ENCODE measurements around the gene MRPL37. TPM values are rescaled to one million over a fixed set of nuclear protein-coding genes. Genes with fewer than 3 reads are reported as not detected.

The MRPL37 gene
- total RNA-seq, 3 donors from 2014 or later (not counting 1 experiment from before 2014, with no cell fraction given), result 23.0 to 31.9 (median 28.8) TPM

DNA sequence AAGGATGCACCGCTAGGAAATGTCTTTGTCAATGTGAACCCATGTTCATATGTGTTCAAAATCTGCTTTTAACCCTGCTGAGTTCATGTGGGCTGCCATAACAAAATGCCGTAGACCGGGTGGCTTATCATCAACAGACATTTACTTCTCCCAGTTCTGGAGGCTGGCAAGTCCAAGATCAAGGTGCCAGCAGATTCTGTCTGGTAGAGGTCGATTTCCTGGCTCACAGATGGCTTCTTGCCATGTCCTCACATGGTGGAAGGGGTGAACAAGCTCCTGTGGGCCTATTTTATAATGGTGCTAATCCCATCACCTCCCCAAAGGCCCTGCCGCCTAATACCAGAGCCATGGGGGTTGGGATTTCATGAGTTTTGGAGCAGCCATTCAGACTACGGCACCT is 42.6 kb upstream of the MRPL37 start:
- intact Hi-C loops (cut with micrococcal nuclease), result no loop called here
- no peaks in the 10 kb centered on the region for H3K4me1 Mint-ChIP-seq
- ATAC-seq (no peak), DNase-seq (no peak)
- H3K36me3 Mint-ChIP-seq, result no peaks in the 10 kb centered on the region
- Histone ChIP-seq H3K4me1 (ENCODE audit: control insufficient read depth, insufficient read depth, low read length) (no peaks in the 10 kb centered on the region), H3K27me3 (ENCODE audit: control insufficient read depth, insufficient read depth, low read length) (no peaks in the 10 kb centered on the region), H3K9me3 (ENCODE audit: control insufficient read depth, insufficient read depth, low read length) (no peaks in the 10 kb centered on the region), H3K27ac (ENCODE audit: low read length) (no peak overlapping the region), H3K4me3 (ENCODE audit: low read length) (no peak overlapping the region), H3K36me3 (ENCODE audit: control insufficient read depth, insufficient read depth, low read length) (no peaks in the 10 kb centered on the region)
- no peaks in the 10 kb centered on the region for H3K9me3 Mint-ChIP-seq
- H3K27me3 Mint-ChIP-seq (ENCODE audit: low read depth in 2 of 2), result no peaks in the 10 kb centered on the region
- no peak overlapping the region for H3K27ac Mint-ChIP-seq
- no peak overlapping the region for H3K4me3 Mint-ChIP-seq
- 91% methylated on average over 6 of the region's 6 CpGs for WGBS (ENCODE audit: insufficient coverage)
- TF ChIP-seq, protein P1, sequence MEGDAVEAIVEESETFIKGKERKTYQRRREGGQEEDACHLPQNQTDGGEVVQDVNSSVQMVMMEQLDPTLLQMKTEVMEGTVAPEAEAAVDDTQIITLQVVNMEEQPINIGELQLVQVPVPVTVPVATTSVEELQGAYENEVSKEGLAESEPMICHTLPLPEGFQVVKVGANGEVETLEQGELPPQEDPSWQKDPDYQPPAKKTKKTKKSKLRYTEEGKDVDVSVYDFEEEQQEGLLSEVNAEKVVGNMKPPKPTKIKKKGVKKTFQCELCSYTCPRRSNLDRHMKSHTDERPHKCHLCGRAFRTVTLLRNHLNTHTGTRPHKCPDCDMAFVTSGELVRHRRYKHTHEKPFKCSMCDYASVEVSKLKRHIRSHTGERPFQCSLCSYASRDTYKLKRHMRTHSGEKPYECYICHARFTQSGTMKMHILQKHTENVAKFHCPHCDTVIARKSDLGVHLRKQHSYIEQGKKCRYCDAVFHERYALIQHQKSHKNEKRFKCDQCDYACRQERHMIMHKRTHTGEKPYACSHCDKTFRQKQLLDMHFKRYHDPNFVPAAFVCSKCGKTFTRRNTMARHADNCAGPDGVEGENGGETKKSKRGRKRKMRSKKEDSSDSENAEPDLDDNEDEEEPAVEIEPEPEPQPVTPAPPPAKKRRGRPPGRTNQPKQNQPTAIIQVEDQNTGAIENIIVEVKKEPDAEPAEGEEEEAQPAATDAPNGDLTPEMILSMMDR (IDR thresholded peaks at IDR 0.05), result no peak

DNA sequence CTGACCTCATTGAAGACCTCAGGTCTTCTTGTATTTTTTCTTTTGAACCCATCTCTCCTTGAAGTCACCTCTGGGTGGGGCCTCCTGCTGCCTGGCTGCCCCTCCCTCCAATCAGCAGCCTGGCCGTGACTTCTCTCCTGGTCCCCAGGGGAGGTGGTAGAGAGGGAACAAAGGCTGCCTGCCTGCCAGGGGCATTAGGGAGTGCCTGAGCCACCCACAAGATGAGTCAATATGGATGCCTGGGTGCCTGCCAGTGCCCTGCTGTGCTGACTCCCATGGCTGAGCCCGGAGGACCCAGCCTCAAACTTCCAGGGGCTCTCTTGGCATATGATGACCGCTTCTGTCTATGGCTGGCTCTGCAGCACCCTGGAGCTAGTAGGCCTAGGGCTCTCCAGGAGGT is 41.9 kb upstream of the MRPL37 start:
- Mint-ChIP-seq H3K27ac (no peak overlapping the region), H3K36me3 (no peaks in the 10 kb centered on the region), H3K4me1 (no peaks in the 10 kb centered on the region), H3K4me3 (no peak overlapping the region), H3K9me3 (no peaks in the 10 kb centered on the region), H3K27me3 (ENCODE audit: low read depth in 2 of 2) (no peaks in the 10 kb centered on the region)
- TF ChIP-seq, protein P1 (IDR thresholded peaks at IDR 0.05), result no peak
- Histone ChIP-seq H3K36me3 (ENCODE audit: control insufficient read depth, insufficient read depth, low read length) (no peaks in the 10 kb centered on the region), H3K9me3 (ENCODE audit: control insufficient read depth, insufficient read depth, low read length) (no peaks in the 10 kb centered on the region), H3K27ac (ENCODE audit: low read length) (no peak overlapping the region), H3K4me3 (ENCODE audit: low read length) (no peak overlapping the region), H3K27me3 (ENCODE audit: control insufficient read depth, insufficient read depth, low read length) (no peaks in the 10 kb centered on the region), H3K4me1 (ENCODE audit: control insufficient read depth, insufficient read depth, low read length) (no peaks in the 10 kb centered on the region)
- ATAC-seq (no peak), DNase-seq (no peak)
- WGBS (ENCODE audit: insufficient coverage), result 90% methylated on average over 3 of the region's 3 CpGs
- intact Hi-C loops (cut with micrococcal nuclease), result no loop called here

DNA sequence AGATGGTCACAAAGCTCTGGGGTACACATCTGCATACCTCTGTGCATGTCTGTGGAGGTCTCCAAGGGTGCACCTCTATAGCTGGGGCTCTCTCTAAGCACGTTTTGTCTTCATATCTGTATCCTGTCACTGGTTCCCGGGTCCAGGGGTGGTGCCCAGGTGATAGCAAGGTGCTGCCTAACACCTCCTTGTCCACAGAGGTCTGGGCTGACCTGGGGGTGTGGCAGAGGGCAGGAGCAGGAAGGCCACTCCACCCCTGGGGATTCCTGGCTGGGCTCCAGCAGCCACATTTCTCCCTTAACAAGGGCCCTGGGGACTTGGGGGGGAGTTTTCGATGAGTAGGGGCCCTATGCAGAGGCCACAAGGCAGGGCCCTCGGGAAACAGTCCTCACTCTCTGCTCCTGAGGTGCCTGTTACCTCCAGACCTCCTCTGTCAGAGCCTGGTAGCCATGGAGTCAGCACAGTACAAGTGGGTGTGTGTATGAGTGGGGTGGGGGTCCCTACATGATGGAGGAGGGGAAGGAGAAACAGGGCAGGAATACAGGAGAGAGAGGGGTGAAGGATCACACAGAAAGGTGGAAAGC is 40.1 kb upstream of the MRPL37 start:
- H3K4me1 Mint-ChIP-seq, result no peaks in the 10 kb centered on the region
- ATAC-seq, result no peak
- H3K9me3 Mint-ChIP-seq, result no peaks in the 10 kb centered on the region
- H3K27me3 Mint-ChIP-seq (ENCODE audit: low read depth in 2 of 2), result no peaks in the 10 kb centered on the region
- DNase-seq, result no peak
- no peaks in the 10 kb centered on the region for H3K9me3 ChIP-seq (ENCODE audit: control insufficient read depth, insufficient read depth, low read length)
- no peaks in the 10 kb centered on the region for H3K27me3 ChIP-seq (ENCODE audit: control insufficient read depth, insufficient read depth, low read length)
- no peak overlapping the region for H3K27ac ChIP-seq (ENCODE audit: low read length)
- no peak overlapping the region for H3K27ac Mint-ChIP-seq
- no peaks in the 10 kb centered on the region for H3K36me3 Mint-ChIP-seq
- H3K36me3 ChIP-seq (ENCODE audit: control insufficient read depth, insufficient read depth, low read length), result no peaks in the 10 kb centered on the region
- 71% methylated on average over 4 of the region's 4 CpGs for WGBS (ENCODE audit: insufficient coverage)
- TF ChIP-seq, protein P1 (IDR thresholded peaks at IDR 0.05), result no peak
- H3K4me3 ChIP-seq (ENCODE audit: low read length), result no peak overlapping the region
- intact Hi-C loops (cut with micrococcal nuclease), result no loop called here
- no peaks in the 10 kb centered on the region for H3K4me1 ChIP-seq (ENCODE audit: control insufficient read depth, insufficient read depth, low read length)
- no peak overlapping the region for H3K4me3 Mint-ChIP-seq

DNA sequence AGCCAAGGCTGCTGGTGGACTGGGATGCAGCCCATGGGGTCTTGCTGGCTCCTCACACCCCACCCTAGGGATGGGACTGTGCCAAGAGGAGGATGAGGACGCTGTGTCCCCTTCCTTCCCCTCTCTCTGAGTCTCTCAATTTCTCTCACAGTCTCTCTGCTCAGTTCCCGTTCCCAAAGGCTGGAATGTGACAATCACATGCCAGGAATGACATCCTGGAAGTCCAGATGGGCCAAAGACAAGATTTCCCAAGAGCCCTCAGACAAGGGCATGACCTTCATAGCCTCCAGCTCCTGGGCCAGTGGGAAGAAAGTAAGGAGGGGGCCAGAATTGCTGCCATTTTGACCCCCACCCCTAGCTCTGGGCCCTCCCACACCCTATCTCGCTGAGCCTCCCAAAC is 39.6 kb upstream of the MRPL37 start:
- Histone ChIP-seq H3K36me3 (ENCODE audit: control insufficient read depth, insufficient read depth, low read length) (no peaks in the 10 kb centered on the region), H3K4me3 (ENCODE audit: low read length) (no peak overlapping the region), H3K9me3 (ENCODE audit: control insufficient read depth, insufficient read depth, low read length) (no peaks in the 10 kb centered on the region), H3K27ac (ENCODE audit: low read length) (no peak overlapping the region), H3K27me3 (ENCODE audit: control insufficient read depth, insufficient read depth, low read length) (no peaks in the 10 kb centered on the region), H3K4me1 (ENCODE audit: control insufficient read depth, insufficient read depth, low read length) (no peaks in the 10 kb centered on the region)
- Mint-ChIP-seq H3K27me3 (ENCODE audit: low read depth in 2 of 2) (no peaks in the 10 kb centered on the region), H3K4me3 (no peak overlapping the region), H3K27ac (no peak overlapping the region), H3K9me3 (no peaks in the 10 kb centered on the region), H3K36me3 (no peaks in the 10 kb centered on the region), H3K4me1 (no peaks in the 10 kb centered on the region)
- TF ChIP-seq, protein P1 (IDR thresholded peaks at IDR 0.05), result no peak
- no peak for ATAC-seq
- 74% methylated on average over 3 of the region's 3 CpGs for WGBS (ENCODE audit: insufficient coverage)
- intact Hi-C loops (cut with micrococcal nuclease), result no loop called here
- no peak for DNase-seq
